ENCODE results near the gene SLC39A7. TPM values are rescaled to one million over a fixed set of nuclear protein-coding genes. Genes with fewer than 3 reads are reported as not detected.

The SLC39A7 gene

GRCh38 chr6:33249732-33250630 is 49.3 kb downstream of the SLC39A7 start:
- Histone ChIP-seq H2BK15ac (replicated peaks; ENCODE audit: low read depth) (no peak overlapping the region), H4K5ac (ENCODE audit: low read length) (no peak overlapping the region), H3K4me2 (ENCODE audit: low read length) (peak overlapping the region; percentile 92), H3K9ac (ENCODE audit: low read length) (peak overlapping the region; percentile 94), H3K27ac (ENCODE audit: low read depth, low read length) (peak overlapping the region; percentile 65), H3K36me3 (ENCODE audit: control insufficient read depth, insufficient read depth, low read length) (no peaks in the 10 kb centered on the region), H3K79me1 (ENCODE audit: low read length) (no peaks in the 10 kb centered on the region), H3K4me3 (ENCODE audit: low read length) (peak overlapping the region; percentile 66), H3K79me2 (ENCODE audit: control insufficient read depth, insufficient read depth, low read length) (no peaks in the 10 kb centered on the region), H3K56ac (ENCODE audit: low read length) (peak overlapping the region; percentile 98), H3K18ac (ENCODE audit: low read length) (no peak overlapping the region), H3K23ac (ENCODE audit: low read length) (no peak overlapping the region), H2AK5ac (ENCODE audit: low read length) (no peak overlapping the region), H3K4ac (ENCODE audit: low read depth, low read length) (no peak overlapping the region), H3K27me3 (ENCODE audit: insufficient read depth, low read length, poor library complexity) (peaks cover 1% of the 10 kb centered on the region), H4K8ac (ENCODE audit: low read depth, low read length) (no peak overlapping the region), H2BK5ac (ENCODE audit: low read length) (no peak overlapping the region), H2BK120ac (ENCODE audit: low read depth, low read length) (no peak overlapping the region), H3K4me1 (ENCODE audit: control insufficient read depth, low read depth, low read length) (peaks cover 3% of the 10 kb centered on the region)
- WGBS (ENCODE audit: extremely low coverage, insufficient coverage, low lambda C conversion rate) = no CpG with 5 or more reads among the region's 15 CpGs
- DNase-seq = no peak

GRCh38 chr6:33250731-33251130 is 50.1 kb downstream of the SLC39A7 start:
- Histone ChIP-seq H3K27me3 (ENCODE audit: insufficient read depth, low read length, poor library complexity) (peaks cover 1% of the 10 kb centered on the region), H3K36me3 (ENCODE audit: control insufficient read depth, insufficient read depth, low read length) (no peaks in the 10 kb centered on the region), H3K79me2 (ENCODE audit: control insufficient read depth, insufficient read depth, low read length) (no peaks in the 10 kb centered on the region), H3K9ac (ENCODE audit: low read length) (no peak overlapping the region), H3K23ac (ENCODE audit: low read length) (no peak overlapping the region), H3K27ac (ENCODE audit: low read depth, low read length) (no peak overlapping the region), H3K56ac (ENCODE audit: low read length) (no peak overlapping the region), H3K4ac (ENCODE audit: low read depth, low read length) (no peak overlapping the region), H2BK15ac (replicated peaks; ENCODE audit: low read depth) (no peak overlapping the region), H3K18ac (ENCODE audit: low read length) (no peak overlapping the region), H3K4me2 (ENCODE audit: low read length) (no peak overlapping the region), H2BK120ac (ENCODE audit: low read depth, low read length) (no peak overlapping the region), H4K5ac (ENCODE audit: low read length) (no peak overlapping the region), H2BK5ac (ENCODE audit: low read length) (no peak overlapping the region), H4K8ac (ENCODE audit: low read depth, low read length) (no peak overlapping the region), H3K79me1 (ENCODE audit: low read length) (no peaks in the 10 kb centered on the region), H3K4me1 (ENCODE audit: control insufficient read depth, low read depth, low read length) (peaks cover 3% of the 10 kb centered on the region), H3K4me3 (ENCODE audit: low read length) (no peak overlapping the region), H2AK5ac (ENCODE audit: low read length) (no peak overlapping the region)
- no CpG with 5 or more reads among the region's 13 CpGs for WGBS (ENCODE audit: extremely low coverage, insufficient coverage, low lambda C conversion rate)
- no peak for DNase-seq

- no peak overlapping the region for H3K4ac ChIP-seq (ENCODE audit: low read depth, low read length)
- H4K8ac ChIP-seq (ENCODE audit: low read depth, low read length) = no peak overlapping the region
- 100% methylated on average over 3 of the region's 6 CpGs for WGBS (ENCODE audit: extremely low coverage, insufficient coverage, low lambda C conversion rate)
- no peaks in the 10 kb centered on the region for H3K79me1 ChIP-seq (ENCODE audit: low read length)
- H3K27ac ChIP-seq (ENCODE audit: low read depth, low read length) = no peak overlapping the region
- no peak overlapping the region for H3K4me2 ChIP-seq (ENCODE audit: low read length)
- no peak overlapping the region for H2BK15ac ChIP-seq (replicated peaks; ENCODE audit: low read depth)
- no peak overlapping the region for H3K9ac ChIP-seq (ENCODE audit: low read length)
- H3K27me3 ChIP-seq (ENCODE audit: insufficient read depth, low read length, poor library complexity) = no peaks in the 10 kb centered on the region
- H2BK120ac ChIP-seq (ENCODE audit: low read depth, low read length) = no peak overlapping the region
- H3K18ac ChIP-seq (ENCODE audit: low read length) = no peak overlapping the region
- H3K4me1 ChIP-seq (ENCODE audit: control insufficient read depth, low read depth, low read length) = peaks cover 3% of the 10 kb centered on the region
- no peak overlapping the region for H2BK5ac ChIP-seq (ENCODE audit: low read length)
- no peaks in the 10 kb centered on the region for H3K79me2 ChIP-seq (ENCODE audit: control insufficient read depth, insufficient read depth, low read length)
- no peak overlapping the region for H3K4me3 ChIP-seq (ENCODE audit: low read length)
- H3K23ac ChIP-seq (ENCODE audit: low read length) = no peak overlapping the region
- no peak for DNase-seq
- no peak overlapping the region for H3K56ac ChIP-seq (ENCODE audit: low read length)
- no peak overlapping the region for H2AK5ac ChIP-seq (ENCODE audit: low read length)
- no peaks in the 10 kb centered on the region for H3K36me3 ChIP-seq (ENCODE audit: control insufficient read depth, insufficient read depth, low read length)
- no peak overlapping the region for H4K5ac ChIP-seq (ENCODE audit: low read length)
Observed at GRCh38 chr6:33251395-33252012, 50.8 kb downstream of the SLC39A7 start.

- Histone ChIP-seq H3K9ac (ENCODE audit: low read length) (no peak overlapping the region), H2BK15ac (replicated peaks; ENCODE audit: low read depth) (no peak overlapping the region), H2BK120ac (ENCODE audit: low read depth, low read length) (no peak overlapping the region), H3K79me1 (ENCODE audit: low read length) (no peaks in the 10 kb centered on the region), H3K79me2 (ENCODE audit: control insufficient read depth, insufficient read depth, low read length) (no peaks in the 10 kb centered on the region), H4K8ac (ENCODE audit: low read depth, low read length) (no peak overlapping the region), H3K27me3 (ENCODE audit: insufficient read depth, low read length, poor library complexity) (no peaks in the 10 kb centered on the region), H3K4me3 (ENCODE audit: low read length) (no peak overlapping the region), H3K56ac (ENCODE audit: low read length) (no peak overlapping the region), H3K4me2 (ENCODE audit: low read length) (no peak overlapping the region), H3K36me3 (ENCODE audit: control insufficient read depth, insufficient read depth, low read length) (no peaks in the 10 kb centered on the region), H3K18ac (ENCODE audit: low read length) (no peak overlapping the region), H2AK5ac (ENCODE audit: low read length) (no peak overlapping the region), H3K4ac (ENCODE audit: low read depth, low read length) (no peak overlapping the region), H3K23ac (ENCODE audit: low read length) (no peak overlapping the region), H3K4me1 (ENCODE audit: control insufficient read depth, low read depth, low read length) (peaks cover 3% of the 10 kb centered on the region), H3K27ac (ENCODE audit: low read depth, low read length) (no peak overlapping the region), H2BK5ac (ENCODE audit: low read length) (no peak overlapping the region), H4K5ac (ENCODE audit: low read length) (no peak overlapping the region)
- no peak for DNase-seq
Observed at GRCh38 chr6:33252759-33253158, 52.1 kb downstream of the SLC39A7 start.

Small RNA genes within 50 kb of the gene (small RNA-seq; reads per million reads assigned to genes)
- gene MIR219A1 (ENCODE audit: insufficient read depth) (10.7 reads per million, percentile 86 among the genes with 10 or more reads in this experiment), gene RNY4P10 (ENCODE audit: insufficient read depth) (not detected)
